HG02798 (cell line): ENCODE data around the gene NTSR1.
"Not testable (repeated sequence)": the region's sequence is repeated elsewhere in the genome, so short reads cannot be mapped to it uniquely, and the experiment has no call there.

ENCODE experiments used
- ATAC-seq: cut with Tn5 transposase; IDR thresholded peaks from one replicate; pipeline ENCODE4 v1.9.1; 2021; ENCODE audit warnings: mild to moderate bottlenecking; ENCODE audit not compliant: unreplicated experiment, poor library complexity

Gene NTSR1

GRCh38 chr20:62671765-62672164 is 36.9 kb upstream of the NTSR1 start:
- no peak for ATAC-seq

GRCh38 chr20:62674370-62674769 is 34.3 kb upstream of the NTSR1 start:
- no peak for ATAC-seq

- no peak for ATAC-seq
Observed at GRCh38 chr20:62675156-62675876, 33.3 kb upstream of the NTSR1 start.

- ATAC-seq = no peak
Observed at GRCh38 chr20:62675877-62676260, 32.8 kb upstream of the NTSR1 start.

- ATAC-seq = no peak
Observed at GRCh38 chr20:62676976-62677375, 31.7 kb upstream of the NTSR1 start.

DNA sequence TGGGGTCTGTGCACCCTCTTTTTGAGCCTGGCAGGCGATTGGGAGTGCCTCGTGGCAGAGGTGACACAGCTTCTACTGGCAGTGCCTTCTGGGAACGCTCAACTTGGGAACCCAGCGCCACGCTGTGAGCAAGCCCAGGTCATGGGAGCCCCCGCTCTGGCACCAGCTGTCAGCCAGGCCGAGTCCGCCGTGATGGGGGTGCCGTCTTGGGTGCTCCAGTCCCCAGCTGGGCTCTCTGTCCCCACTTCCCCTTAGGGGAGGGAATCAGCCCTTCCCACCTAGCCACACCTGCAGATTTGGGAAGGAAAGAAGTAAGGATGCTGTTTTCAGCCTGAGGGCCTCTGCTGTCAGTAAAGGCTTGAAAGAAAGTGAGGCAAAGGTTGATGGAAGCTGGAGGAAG is 31.0 kb upstream of the NTSR1 start:
- ATAC-seq = no peak

DNA sequence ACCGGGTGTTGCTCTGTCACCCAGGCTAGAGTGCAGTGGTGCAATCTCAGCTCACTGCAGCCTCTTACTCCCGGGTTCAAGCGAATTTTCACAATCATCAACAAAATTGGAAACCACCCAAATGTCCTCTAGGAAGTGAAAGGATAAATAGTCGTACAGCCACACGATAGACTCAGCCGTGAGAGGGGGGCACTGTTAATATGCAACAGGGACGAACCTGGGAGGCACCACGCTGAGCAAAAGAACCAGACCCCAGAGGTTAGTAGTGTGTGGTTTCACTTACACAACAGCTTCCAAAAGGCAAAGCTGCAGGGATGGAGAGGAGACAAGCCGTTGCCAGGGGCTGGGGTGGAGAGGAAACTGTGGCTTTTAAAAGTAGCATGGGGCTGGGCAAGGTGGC is 30.1 kb upstream of the NTSR1 start:
- no peak for ATAC-seq

GRCh38 chr20:62679978-62680589 is 28.6 kb upstream of the NTSR1 start:
- no peak for ATAC-seq

DNA sequence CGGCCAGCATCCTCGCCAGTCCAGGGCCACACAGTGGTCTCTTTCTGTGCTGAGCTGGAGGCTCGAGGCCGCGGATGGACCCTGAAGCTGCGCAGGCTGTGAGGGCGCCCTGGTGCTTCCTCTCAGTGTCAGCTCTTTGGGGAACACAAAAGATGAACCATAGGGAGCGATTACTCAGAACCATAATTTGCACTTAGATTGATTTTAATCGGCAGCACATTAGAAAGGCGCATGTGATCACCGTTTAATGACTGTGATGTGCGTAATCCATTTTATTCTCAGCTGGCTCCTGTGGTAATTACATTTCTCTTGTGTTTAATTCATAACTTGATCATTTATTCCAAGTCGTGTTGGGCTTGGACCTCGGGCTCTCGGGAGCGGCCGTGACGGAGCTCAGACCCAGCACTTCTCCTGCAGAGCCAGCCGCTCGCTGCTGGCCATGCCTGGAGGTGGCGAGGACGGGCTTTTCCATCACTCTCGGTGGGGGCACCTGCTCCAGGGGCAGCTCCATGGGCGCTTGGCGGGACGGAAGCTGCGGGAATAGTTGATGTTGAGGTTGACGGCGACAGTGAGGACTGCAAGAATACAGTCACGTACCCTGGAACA is 25.6 kb upstream of the NTSR1 start:
- ATAC-seq = no peak

DNA sequence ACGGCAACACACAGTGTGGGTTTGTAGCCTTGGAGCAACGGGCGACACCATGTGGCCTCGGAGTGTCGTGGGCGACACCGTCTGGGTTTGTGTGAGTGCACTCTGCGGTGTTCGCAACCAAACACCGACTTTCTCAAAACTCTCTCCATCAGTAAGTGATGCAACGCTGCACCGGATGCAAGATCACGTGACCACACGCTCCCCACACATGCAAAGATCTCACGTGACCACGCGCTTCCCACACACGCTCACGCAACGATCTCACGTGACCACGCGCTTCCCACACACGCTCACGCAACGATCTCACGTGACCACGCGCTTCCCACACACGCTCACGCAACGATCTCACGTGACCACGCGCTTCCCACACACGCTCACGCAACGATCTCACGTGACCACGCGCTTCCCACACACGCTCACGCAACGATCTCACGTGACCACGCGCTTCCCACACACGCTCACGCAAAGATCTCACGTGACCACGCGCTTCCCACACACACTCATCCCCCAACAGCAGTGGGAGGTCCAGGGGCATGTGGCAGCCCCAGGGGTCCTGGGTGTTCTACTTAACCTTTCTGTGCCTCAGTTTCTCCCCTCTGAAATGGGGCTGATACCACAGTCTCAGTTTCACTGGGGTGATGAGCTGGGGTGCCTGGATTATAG is 24.8 kb upstream of the NTSR1 start:
- ATAC-seq = not testable (repeated sequence)

DNA sequence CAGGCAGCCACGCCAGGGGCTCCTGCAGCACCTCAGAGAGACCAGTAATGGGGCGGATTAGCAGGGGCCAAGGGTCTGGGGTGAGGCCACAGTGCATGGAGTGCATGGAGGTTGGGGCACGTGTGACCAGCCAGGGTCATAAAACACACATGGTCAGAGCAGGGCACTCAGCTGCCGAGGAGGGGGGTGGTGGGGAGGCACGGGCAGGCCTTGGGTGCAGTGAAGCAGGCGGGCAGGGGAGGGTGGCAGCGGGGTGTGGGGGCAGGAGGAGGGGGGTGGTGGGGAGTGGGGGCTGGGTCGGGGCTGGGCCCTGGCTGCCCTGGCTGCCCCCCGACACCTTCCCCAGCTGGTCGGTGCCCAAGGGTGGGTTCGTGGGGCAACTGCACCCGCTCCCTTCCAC is 23.7 kb upstream of the NTSR1 start:
- ATAC-seq = no peak

DNA sequence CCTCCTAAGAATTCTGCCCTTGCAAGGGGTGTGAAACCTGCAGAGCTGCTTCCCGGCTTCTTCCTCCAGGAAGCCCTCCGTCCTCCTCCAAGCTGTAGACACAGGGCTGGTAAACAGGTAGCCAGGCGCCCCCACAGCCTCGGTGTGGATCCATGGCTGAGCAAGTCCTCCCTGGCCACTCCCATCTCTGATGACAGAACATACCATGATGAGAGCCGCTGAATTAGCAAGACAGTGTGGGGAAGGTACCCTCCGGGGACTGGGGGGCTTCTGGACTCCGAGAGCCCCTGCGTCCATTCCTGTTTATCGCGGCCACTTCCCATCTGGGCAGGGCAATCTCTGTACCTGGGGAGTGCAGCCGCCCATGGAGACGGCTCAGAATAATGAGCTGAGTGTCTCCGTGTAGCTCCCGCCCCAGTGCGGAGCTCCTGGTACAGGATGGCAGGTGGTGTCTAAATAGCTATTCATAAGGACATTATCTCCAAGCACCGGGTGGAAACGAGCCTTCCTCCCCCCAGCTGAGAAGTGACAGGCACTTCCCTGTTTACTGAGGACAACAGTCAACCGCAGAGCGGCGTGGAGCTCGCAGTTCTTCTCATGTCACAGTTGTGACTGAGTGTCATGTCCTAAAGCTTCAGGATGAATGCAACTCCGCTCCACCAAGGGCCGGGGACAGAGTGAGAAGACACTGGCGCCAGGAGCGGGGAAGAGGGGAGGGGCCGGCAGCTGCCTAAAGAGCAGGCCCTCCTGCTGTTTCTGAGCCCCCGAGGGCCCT is 22.7 kb upstream of the NTSR1 start:
- no peak for ATAC-seq

DNA sequence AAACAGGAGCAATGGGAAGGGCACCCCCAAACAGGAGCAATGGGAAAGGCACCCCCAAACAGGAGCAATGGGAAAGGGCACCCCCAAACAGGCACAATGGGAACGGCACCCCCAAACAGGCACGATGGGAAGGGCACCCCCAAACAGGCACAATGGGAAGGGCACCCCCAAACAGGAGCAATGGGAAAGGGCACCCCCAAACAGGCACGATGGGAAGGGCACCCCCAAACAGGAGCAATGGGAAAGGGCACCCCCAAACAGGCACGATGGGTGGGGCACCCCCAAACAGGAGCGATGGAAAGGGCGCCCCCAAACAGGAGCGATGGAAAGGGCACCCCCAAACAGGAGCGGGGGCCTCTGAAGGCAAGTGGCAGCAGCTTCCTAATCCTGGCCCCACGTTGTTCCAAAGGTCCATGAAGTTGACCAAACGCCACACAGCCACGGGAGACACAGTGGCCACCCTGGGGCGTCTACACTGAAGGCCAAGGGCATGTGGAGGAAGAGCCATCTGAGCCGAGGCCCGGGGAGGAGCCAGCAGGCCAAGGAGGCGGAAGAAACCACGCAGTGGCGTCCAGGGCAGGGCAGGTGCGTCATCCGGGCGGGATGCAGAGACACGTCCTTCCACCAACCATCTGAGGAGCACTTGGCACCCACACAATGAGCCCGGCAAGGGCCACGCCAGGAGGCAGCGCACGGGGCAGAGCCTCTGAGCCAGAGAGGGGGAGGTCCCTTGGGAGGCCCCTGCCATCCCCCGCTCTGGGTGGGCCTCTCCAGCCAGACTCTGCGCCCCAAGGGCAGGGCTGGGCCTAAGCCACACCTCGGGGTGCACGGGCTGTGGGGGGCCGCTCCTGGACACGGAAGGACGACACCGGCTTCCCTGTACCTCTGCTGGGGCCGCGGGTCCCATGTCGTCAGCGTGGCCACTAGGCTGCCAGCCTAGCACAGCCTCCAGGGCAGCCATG is 21.5 kb upstream of the NTSR1 start:
- no peak for ATAC-seq

GRCh38 chr20:62688083-62688482 is 20.6 kb upstream of the NTSR1 start:
- no peak for ATAC-seq

GRCh38 chr20:62688855-62689460 is 19.7 kb upstream of the NTSR1 start:
- ATAC-seq = no peak

DNA sequence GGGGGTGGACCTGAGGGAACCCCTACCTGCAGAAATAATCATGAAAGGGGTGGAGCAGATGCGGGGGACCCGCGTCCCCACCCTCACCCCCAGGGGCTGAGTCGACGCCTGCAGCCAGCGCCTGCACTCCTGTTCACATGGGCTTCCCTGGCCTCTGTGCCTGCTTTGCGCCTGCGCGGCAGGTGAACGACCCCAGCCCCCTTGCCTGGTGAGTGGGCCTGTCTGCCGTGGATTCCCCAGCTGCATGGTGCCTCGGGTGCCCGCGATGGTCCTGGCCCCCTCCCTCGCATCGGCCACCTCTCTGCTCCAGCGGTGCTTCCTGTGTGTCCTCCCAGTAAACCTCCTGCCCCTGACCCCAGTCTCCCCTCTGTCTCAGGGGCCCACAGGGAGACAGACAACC is 18.8 kb upstream of the NTSR1 start:
- no peak for ATAC-seq

- no peak for ATAC-seq
Observed at GRCh38 chr20:62690261-62690820, 18.3 kb upstream of the NTSR1 start.

DNA sequence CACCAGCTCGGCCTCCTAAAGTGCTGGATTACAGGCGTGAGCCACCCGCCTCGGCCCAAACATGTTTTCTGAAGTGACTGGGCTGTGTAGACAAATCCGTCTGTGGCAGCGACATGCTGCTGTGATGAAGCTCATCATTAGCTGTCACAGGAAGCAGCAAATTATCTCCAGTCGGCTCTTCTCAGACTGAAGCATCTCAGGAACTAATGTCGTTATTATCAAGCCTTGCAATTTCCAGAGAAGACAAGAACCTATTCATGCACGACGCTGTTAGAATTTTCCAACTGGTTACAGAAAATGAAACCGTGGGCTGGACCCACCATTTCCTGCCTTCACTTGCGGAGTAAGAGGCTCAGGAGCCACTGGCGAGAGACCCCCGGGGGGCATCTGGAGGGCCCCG is 17.1 kb upstream of the NTSR1 start:
- no peak for ATAC-seq

DNA sequence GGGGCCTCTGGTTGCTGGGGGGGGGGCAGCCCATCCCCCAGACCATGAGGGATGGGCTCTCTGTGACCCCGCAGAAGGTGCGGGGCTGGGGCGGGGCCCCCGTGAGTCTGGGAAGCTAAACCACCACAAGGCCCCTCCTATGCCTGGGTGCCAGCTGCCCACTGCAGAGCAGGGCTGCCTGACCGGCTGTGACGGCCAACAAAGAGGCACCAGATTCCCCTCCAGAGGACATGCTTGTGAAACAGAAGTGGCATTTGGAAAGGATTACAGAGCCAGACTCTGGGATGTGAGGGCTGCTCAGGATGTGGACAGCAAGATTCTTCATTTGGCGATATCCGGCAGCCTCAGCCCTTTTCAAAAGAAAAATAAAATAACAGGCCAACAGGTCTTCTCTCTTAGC is 16.5 kb upstream of the NTSR1 start:
- no peak for ATAC-seq
